Fibroblast of gingiva (primary cell): ENCODE measurements around the gene ZNF260.
"Not testable (repeated sequence)": the region's sequence is repeated elsewhere in the genome, so short reads cannot be mapped to it uniquely, and the experiment has no call there.

Experiments used
- DNase-seq: peaks from one replicate; pipeline ENCODE4 v3.0.0-alpha.2; 2011; ENCODE audit warnings: low read depth

The ZNF260 gene

DNA sequence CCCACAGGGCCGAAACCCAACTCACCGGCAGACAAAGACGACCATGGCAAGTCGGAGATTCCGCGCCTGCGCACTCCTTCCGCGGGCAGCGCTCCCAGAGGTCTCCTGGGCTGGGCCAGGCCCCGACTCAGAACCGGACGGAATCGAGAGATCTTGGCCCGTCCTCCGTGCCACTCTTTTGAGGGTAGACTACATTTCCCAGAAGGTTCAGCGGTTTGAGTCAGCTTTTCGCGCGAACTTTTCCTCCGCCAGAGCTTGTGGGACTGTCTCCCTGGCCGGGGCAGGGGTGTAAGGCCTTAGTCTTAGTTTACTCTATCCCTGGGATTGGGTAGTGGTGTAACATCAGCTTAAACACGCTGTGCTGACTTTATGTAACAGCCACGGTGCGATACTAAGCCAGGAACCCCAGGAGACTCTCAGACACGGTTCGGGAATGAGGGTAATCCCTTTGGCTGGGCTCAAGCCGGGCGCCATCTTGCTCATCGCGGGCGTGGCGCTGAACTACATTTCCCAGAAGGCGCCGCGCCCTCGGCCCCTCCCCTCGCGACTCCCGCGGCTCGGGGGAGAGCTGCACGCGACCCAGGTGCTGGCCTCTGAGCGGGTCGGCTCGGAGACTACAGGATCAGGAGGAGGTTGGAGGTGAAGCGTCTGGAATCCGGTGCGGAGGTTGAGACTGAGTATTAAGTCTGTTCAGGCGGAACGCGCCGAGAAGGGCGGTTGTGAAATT, at the start of gene ZNF260:
Gene ZNF260 (minus strand): TSS at position 78 of the 727 bp plus-strand sequence. CDS start 13,033 bp downstream, outside the sequence.
- DNase-seq: peak; percentile 98

GRCh38 chr19:36577271-36577996, 49.4 kb upstream of the ZNF260 start:
- no peak for DNase-seq

GRCh38 chr19:36574741-36575140, 46.7 kb upstream of the ZNF260 start:
- DNase-seq: no peak

- peak; percentile 28 for DNase-seq
Measured at GRCh38 chr19:36573895-36574720, 46.0 kb upstream of the ZNF260 start.

GRCh38 chr19:36573020-36573894, 45.2 kb upstream of the ZNF260 start, which contains the start of gene ZNF529:
TSS of gene ZNF529 (minus strand) at chr19:36573292. CDS start at chr19:36572346, 946 bp downstream.
- peak; percentile 88 for DNase-seq

DNA sequence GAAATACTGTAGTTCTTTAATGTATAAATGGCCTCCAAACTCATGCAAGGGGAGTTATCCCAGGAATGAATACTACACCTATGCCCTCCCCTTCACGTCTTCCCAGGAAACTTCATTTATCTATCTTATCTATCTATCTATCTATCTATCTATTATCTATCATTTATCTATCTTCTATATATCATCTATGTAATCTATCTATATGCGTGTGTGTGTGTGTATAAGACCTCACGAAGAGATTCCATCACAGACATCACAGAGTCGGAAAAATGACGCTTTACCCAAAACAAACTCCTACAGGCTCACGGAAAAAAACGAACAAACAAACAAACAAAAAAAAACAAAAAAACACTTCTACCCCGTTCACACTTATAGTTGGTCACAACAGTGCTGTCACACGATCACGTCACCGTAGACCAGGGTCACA, 44.5 kb upstream of the ZNF260 start:
- DNase-seq: no peak

DNA sequence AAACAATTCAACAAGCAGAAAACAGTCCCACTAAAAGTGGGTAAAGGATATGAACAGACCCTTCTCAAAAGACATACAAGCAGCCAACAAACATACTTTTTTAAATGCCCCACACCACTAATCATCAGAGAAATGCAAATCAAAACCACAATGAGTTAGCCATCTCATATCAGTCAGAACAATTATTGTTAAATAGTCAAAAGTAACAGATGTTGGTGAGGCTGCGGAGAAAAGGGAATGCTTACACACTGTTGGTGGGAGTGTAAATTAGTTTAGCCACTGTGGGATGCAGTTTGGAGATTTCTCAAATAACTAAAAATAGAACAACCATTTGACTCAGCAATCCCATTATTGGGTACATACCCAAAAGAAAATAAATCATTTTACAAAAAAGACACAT, 36.3 kb upstream of the ZNF260 start:
- DNase-seq: no peak

DNA sequence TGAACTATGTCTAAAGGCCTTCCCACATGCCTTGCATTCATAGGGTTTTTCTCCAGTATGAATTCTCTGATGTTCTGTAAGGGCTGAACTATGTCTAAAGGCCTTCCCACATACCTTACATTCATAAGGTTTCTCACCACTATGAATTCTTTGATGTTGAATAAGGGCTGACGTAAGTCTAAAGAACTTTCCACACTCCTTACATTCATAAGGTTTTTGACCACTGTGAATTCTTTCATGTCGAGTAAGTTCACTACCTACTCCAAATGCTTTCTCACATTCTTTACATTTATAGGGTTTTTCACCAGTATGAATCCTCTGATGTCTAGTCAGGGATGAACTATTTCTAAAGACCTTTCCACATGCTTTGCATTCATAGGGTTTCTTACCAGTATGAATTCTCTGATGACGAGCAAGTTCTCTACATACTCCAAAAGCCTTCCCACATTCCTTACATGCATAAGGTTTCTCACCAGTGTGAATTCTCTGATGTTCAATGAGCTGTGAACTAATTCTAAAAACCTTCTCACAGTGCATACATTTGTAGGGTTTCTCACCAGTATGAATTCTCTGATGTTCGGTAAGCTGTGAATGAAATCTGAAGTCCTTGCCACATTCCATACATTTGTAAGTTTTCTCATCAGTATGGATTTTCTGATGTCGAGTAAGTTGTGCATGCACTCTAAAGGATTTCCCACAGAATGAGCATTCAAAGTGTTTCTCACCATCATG, 19.1 kb upstream of the ZNF260 start:
- DNase-seq: no peak

DNA sequence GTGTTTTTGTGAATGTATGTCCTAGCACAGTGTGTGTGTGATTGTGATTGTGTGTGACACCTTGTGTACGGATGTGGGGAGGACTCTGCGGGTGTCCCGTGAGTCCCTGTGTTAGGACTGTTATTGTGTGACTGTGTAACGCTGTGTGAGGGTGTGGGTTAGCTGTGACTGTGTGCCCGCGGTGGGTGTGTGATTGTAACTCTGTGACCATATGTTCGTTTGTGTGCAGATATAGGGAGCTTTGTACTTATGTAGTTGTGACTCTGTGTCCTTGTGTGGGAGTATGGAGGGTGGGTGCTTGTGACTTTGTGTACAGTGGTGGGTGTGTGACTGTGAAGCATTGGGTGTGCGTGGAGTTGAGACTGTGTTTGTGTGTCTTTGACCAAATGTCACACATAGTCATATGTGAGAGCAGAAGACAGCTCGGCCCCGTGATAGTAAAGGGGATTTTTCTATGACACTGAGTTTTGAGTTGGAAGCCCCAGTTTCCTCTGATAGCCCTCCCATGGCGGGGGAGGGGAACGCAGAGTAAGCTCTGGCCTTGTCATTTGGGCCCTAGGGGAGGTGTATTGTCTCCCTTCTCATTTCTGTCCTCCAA, 949 bp upstream of the ZNF260 start:
- no peak for DNase-seq

DNA sequence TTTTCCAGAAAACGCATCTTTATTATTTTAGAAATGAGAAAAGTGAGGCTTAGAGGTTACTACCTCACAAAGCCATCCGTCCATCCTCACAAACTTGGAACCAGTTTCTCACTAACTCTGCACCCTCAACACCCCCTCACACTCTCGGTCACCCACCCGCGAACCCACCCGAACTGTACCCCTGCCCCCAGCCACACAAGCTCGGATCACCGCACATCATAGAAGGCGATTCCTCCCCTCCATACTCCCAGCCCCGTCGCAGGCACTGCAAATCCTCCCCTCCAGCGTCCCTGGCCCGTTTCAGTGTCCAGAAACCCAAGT, 238 bp downstream of the ZNF260 start:
- no peak for DNase-seq

DNA sequence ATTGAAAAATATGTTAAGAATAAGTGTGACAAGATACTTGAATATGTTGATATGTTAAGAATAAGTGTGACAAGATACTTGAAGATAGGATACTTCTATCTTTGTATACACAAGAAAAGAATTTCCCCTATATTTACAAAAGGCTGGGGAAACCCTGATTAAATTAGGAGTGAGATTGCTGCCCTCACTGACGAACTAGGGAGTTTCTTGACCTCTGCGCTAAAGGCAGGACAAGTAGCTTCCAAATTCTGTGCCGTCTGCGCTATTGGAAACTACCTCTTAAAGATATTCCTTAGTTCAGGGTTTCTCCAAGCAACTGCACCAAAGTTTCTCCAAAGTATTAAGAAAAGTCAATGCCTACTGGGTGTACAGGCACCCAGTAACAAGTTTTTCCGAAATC, 730 bp downstream of the ZNF260 start:
- no peak for DNase-seq

- no peak for DNase-seq
Measured at GRCh38 chr19:36526581-36526980, 1.5 kb downstream of the ZNF260 start.

DNA sequence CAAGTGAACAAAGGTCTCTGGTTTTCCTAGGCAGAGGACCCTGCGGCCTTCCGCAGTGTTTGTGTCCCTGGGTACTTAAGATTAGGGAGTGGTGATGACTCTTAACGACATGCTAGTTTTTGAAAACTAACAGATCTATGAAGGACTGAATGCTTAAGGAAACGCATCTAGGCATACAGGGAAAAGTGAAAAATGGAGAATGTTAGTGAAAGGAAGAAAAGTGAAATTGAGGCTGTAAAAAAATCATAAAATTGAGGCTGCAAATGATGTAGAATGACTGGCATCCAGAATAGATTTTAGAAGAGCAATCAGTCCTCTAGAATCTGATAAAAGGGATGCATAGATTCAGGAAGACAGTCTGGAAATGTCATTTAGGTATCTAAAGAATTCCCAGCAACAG, 3.5 kb downstream of the ZNF260 start:
- DNase-seq: no peak

DNA sequence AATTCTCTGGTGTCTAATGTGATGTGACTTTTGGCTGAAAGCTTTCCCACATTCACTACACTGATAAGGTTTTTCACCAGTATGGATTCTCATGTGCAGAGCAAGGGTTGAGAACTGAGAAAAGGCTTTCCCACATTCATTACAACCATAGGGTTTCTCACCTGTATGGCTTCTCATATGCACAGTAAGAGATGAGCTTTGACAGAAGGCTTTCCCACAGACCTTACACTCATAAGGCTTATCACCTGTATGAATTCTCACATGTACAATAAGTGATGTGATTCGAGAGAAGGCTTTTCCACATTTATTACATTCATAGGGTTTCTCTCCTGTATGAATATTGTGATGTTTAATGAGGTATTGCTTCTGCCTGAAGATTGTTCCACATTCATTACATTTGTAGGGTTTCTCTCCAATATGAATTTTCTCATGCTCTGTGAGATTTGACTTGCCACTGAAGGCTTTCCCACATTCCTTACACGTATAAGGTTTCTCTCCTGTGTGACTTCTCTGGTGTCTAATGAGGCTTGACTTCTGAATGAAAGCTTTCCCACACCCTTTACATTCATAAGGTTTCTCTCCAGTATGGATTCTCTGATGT, 14.0 kb downstream of the ZNF260 start:
- no peak for DNase-seq

- no peak for DNase-seq
Measured at GRCh38 chr19:36508325-36508724, 19.7 kb downstream of the ZNF260 start.

GRCh38 chr19:36501973-36502372, 26.1 kb downstream of the ZNF260 start:
- no peak for DNase-seq

GRCh38 chr19:36497001-36497400, 31.1 kb downstream of the ZNF260 start:
- DNase-seq: no peak

DNA sequence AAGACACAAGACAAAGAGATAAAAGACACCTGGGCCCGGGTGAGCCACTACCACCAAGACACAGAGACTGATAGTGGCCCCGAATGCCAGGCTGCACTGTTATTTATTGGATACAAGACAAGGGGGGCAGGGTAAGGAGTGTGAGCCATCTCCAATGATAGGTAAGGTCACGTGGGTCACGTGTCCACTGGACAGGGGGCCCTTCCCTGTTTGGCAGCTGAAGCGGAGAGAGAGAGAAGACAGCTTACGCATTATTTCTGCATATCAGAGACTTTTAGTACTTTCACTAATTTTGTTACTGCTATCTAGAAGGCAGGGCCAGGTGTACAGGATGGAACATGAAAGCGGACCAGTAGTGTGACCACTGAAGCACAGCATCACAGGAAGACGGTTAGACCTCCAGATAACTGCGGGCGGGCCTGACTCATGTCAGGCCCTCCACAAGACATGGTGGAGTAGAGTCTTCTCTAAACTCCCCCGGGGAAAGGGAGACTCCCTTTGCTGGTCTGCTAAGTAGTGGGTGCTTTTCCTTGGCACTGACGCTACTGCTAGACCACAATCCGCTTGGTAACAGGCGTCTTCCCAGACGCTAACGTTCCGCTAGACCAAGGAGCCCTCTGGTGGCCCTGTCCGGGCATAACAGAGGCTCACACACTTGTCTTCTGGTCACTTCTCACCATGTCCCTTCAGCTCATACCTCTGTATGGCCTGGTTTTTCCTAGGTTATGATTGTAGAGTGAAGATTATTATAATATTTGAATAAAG, 35.2 kb downstream of the ZNF260 start:
- DNase-seq: peak; percentile 46

DNA sequence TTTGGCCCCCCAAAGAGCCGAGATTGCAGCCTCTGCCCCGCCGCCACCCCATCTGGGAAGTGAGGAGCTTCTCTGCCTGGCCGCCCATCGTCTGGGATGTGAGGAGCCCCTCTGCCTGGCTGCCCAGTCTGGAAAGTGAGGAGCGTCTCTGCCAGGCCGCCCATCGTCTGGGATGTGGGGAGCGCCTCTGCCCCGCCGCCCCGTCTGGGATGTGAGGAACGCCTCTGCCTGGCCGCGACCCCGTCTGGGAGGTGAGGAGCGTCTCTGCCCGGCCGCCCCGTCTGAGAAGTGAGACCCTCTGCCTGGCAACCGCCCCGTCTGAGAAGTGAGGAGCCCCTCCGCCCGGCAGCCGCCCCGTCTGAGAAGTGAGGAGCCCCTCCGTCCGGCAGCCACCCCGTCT, 37.2 kb downstream of the ZNF260 start:
- DNase-seq: not testable (repeated sequence)
